ENCODE data around the gene PTK6.
A peak's percentile ranks its signal among the peaks of the same experiment; 100 is the strongest.

Gene PTK6

GRCh38 chr20:63553933-63554290 lies 16.7 kb upstream of the PTK6 start, which contains the start of gene FNDC11:
Gene FNDC11 (plus strand): TSS chr20:63554159. CDS start chr20:63555664, 1,505 bp downstream.
- H3K18ac ChIP-seq (ENCODE audit: low read length): peak within 1 kb of the TSS; percentile 99
- H4K91ac ChIP-seq (ENCODE audit: low read depth, low read length, poor library complexity): peak within 1 kb of the TSS; percentile 53
- no peaks in the 10 kb centered on the region for H3K9me3 ChIP-seq (replicated peaks in 1 of 2; ENCODE audit: control insufficient read depth in 2 of 2, insufficient read depth in 1 of 2, low read depth in 1 of 2, low read length in 2 of 2)
- H3K27ac ChIP-seq (replicated peaks; ENCODE audit: low read length): no peak within 1 kb of the TSS
- peak within 1 kb of the TSS; percentile 90 for H3K9ac ChIP-seq (ENCODE audit: low read depth, low read length, poor library complexity)
- H3K27me3 ChIP-seq (ENCODE audit: control insufficient read depth in 3 of 3, insufficient read depth in 3 of 3, low read depth in 1 of 3, low read length in 3 of 3): peaks cover 0 to 5% (median 0%) of the 10 kb centered on the region in 3 experiments
- peak; percentile 75 for DNase-seq (ENCODE audit: low spot score)
- H3K4me1 ChIP-seq (ENCODE audit: control insufficient read depth in 2 of 2, insufficient read depth in 1 of 2, low read depth in 1 of 2, low read length in 2 of 2): peaks cover 17 to 18% of the 10 kb centered on the region in 2 donors
- peak within 1 kb of the TSS; percentile 83 for H3K4me2 ChIP-seq (ENCODE audit: insufficient read depth, low read length, poor library complexity, severe bottlenecking)
- peak within 1 kb of the TSS; percentile 80 for H3K23ac ChIP-seq (ENCODE audit: low read depth, low read length, poor library complexity)
- H3K4ac ChIP-seq (ENCODE audit: low read length): peak within 1 kb of the TSS; percentile 23
- peak within 1 kb of the TSS; percentile 94 for H2BK120ac ChIP-seq (ENCODE audit: low read depth, low read length)
- peak within 1 kb of the TSS; percentile 50 to 77 for H3K4me3 ChIP-seq (ENCODE audit: low read length in 2 of 2)
- H2AK5ac ChIP-seq (ENCODE audit: low read depth, low read length): peak within 1 kb of the TSS; percentile 99
- H3K14ac ChIP-seq (ENCODE audit: low read length): peak within 1 kb of the TSS; percentile 94
- H3K36me3 ChIP-seq (replicated peaks in 1 of 2; ENCODE audit: control insufficient read depth in 2 of 2, insufficient read depth in 2 of 2, low read length in 2 of 2): no peaks in the 10 kb centered on the region
- peak within 1 kb of the TSS; percentile 90 for H2BK12ac ChIP-seq (ENCODE audit: low read length)
- H3K79me1 ChIP-seq (ENCODE audit: low read depth, low read length): peaks cover 2% of the 10 kb centered on the region
- no CpG with 5 or more reads among the region's 34 CpGs for WGBS, 2 donors (ENCODE audit: extremely low coverage in 2 of 2, insufficient read length in 2 of 2, insufficient replicate concordance in 1 of 2)
- H2BK15ac ChIP-seq (ENCODE audit: low read length): peak within 1 kb of the TSS; percentile 100
- peak within 1 kb of the TSS; percentile 99 for H2AFZ ChIP-seq (ENCODE audit: low read length)
- peak within 1 kb of the TSS; percentile 82 for H2BK5ac ChIP-seq (ENCODE audit: low read length)
- H4K8ac ChIP-seq (ENCODE audit: low read depth, low read length): peak within 1 kb of the TSS; percentile 17

- WGBS, 2 donors (ENCODE audit: extremely low coverage in 2 of 2, insufficient read length in 2 of 2, insufficient replicate concordance in 1 of 2): no CpG with 5 or more reads among the region's 37 CpGs
- H3K18ac ChIP-seq (ENCODE audit: low read length): peak overlapping the region; percentile 99
- H2AFZ ChIP-seq (ENCODE audit: low read length): peak overlapping the region; percentile 99
- peak; percentile 92 for DNase-seq (ENCODE audit: low spot score)
- peak overlapping the region; percentile 99 for H2AK5ac ChIP-seq (ENCODE audit: low read depth, low read length)
- no peaks in the 10 kb centered on the region for H3K36me3 ChIP-seq (replicated peaks in 1 of 2; ENCODE audit: control insufficient read depth in 2 of 2, insufficient read depth in 2 of 2, low read length in 2 of 2)
- peak overlapping the region; percentile 83 for H3K4me2 ChIP-seq (ENCODE audit: insufficient read depth, low read length, poor library complexity, severe bottlenecking)
- peaks cover 0 to 10% (median 0%) of the 10 kb centered on the region in 3 experiments for H3K27me3 ChIP-seq (ENCODE audit: control insufficient read depth in 3 of 3, insufficient read depth in 3 of 3, low read depth in 1 of 3, low read length in 3 of 3)
- no peak overlapping the region for H2BK120ac ChIP-seq (ENCODE audit: low read depth, low read length)
- H3K4me3 ChIP-seq (ENCODE audit: low read length in 2 of 2): peak overlapping the region; percentile 50 to 77
- peak overlapping the region; percentile 89 for H3K14ac ChIP-seq (ENCODE audit: low read length)
- H2BK15ac ChIP-seq (ENCODE audit: low read length): peak overlapping the region; percentile 100
- peaks cover 18 to 20% of the 10 kb centered on the region in 2 donors for H3K4me1 ChIP-seq (ENCODE audit: control insufficient read depth in 2 of 2, insufficient read depth in 1 of 2, low read depth in 1 of 2, low read length in 2 of 2)
- no peaks in the 10 kb centered on the region for H3K9me3 ChIP-seq (replicated peaks in 1 of 2; ENCODE audit: control insufficient read depth in 2 of 2, insufficient read depth in 1 of 2, low read depth in 1 of 2, low read length in 2 of 2)
- H3K9ac ChIP-seq (ENCODE audit: low read depth, low read length, poor library complexity): peak overlapping the region; percentile 44
- H4K91ac ChIP-seq (ENCODE audit: low read depth, low read length, poor library complexity): no peak overlapping the region
- no peak overlapping the region for H2BK12ac ChIP-seq (ENCODE audit: low read length)
- peak overlapping the region; percentile 76 for H2BK5ac ChIP-seq (ENCODE audit: low read length)
- H4K8ac ChIP-seq (ENCODE audit: low read depth, low read length): no peak overlapping the region
- H3K27ac ChIP-seq (replicated peaks; ENCODE audit: low read length): no peak overlapping the region
- H3K23ac ChIP-seq (ENCODE audit: low read depth, low read length, poor library complexity): peak overlapping the region; percentile 55
- no peak overlapping the region for H3K4ac ChIP-seq (ENCODE audit: low read length)
- peaks cover 2% of the 10 kb centered on the region for H3K79me1 ChIP-seq (ENCODE audit: low read depth, low read length)
These were observed 16.2 kb upstream of the PTK6 start for GRCh38 chr20:63553251-63553932.

GRCh38 chr20:63552481-63553249 lies 15.5 kb upstream of the PTK6 start:
- no peak overlapping the region for H3K4me3 ChIP-seq (ENCODE audit: low read length in 2 of 2)

GRCh38 chr20:63551068-63551467 lies 13.9 kb upstream of the PTK6 start:
- WGBS, 2 donors (ENCODE audit: extremely low coverage in 2 of 2, insufficient read length in 2 of 2, insufficient replicate concordance in 1 of 2): no CpG with 5 or more reads among the region's 9 CpGs

More at GRCh38 chr20:63552481-63553249, 15.5 kb upstream of the PTK6 start:
- Histone ChIP-seq H3K4me2 (ENCODE audit: insufficient read depth, low read length, poor library complexity, severe bottlenecking) (no peak overlapping the region), H3K4ac (ENCODE audit: low read length) (no peak overlapping the region), H4K91ac (ENCODE audit: low read depth, low read length, poor library complexity) (no peak overlapping the region), H2AK5ac (ENCODE audit: low read depth, low read length) (no peak overlapping the region), H3K14ac (ENCODE audit: low read length) (no peak overlapping the region), H3K4me1 (ENCODE audit: control insufficient read depth in 2 of 2, insufficient read depth in 1 of 2, low read depth in 1 of 2, low read length in 2 of 2) (peaks cover 18 to 20% of the 10 kb centered on the region in 2 donors), H3K36me3 (replicated peaks in 1 of 2; ENCODE audit: control insufficient read depth in 2 of 2, insufficient read depth in 2 of 2, low read length in 2 of 2) (no peaks in the 10 kb centered on the region), H3K18ac (ENCODE audit: low read length) (peak overlapping the region; percentile 2), H2BK12ac (ENCODE audit: low read length) (no peak overlapping the region), H2BK5ac (ENCODE audit: low read length) (peak overlapping the region; percentile 76), H3K9me3 (replicated peaks in 1 of 2; ENCODE audit: control insufficient read depth in 2 of 2, insufficient read depth in 1 of 2, low read depth in 1 of 2, low read length in 2 of 2) (no peaks in the 10 kb centered on the region), H4K8ac (ENCODE audit: low read depth, low read length) (no peak overlapping the region), H2AFZ (ENCODE audit: low read length) (peak overlapping the region; percentile 10), H3K27ac (replicated peaks; ENCODE audit: low read length) (no peak overlapping the region), H3K79me1 (ENCODE audit: low read depth, low read length) (peaks cover 2% of the 10 kb centered on the region), H2BK15ac (ENCODE audit: low read length) (peak overlapping the region; percentile 85), H2BK120ac (ENCODE audit: low read depth, low read length) (no peak overlapping the region), H3K27me3 (ENCODE audit: control insufficient read depth in 3 of 3, insufficient read depth in 3 of 3, low read depth in 1 of 3, low read length in 3 of 3) (peaks cover 0 to 17% (median 0%) of the 10 kb centered on the region in 3 experiments), H3K23ac (ENCODE audit: low read depth, low read length, poor library complexity) (no peak overlapping the region), H3K9ac (ENCODE audit: low read depth, low read length, poor library complexity) (no peak overlapping the region)
- WGBS, 2 donors (ENCODE audit: extremely low coverage in 2 of 2, insufficient read length in 2 of 2, insufficient replicate concordance in 1 of 2): no CpG with 5 or more reads among the region's 15 CpGs
- DNase-seq (ENCODE audit: low spot score): no peak

More at GRCh38 chr20:63551068-63551467, 13.9 kb upstream of the PTK6 start:
- Histone ChIP-seq H3K23ac (ENCODE audit: low read depth, low read length, poor library complexity) (no peak overlapping the region), H2BK12ac (ENCODE audit: low read length) (no peak overlapping the region), H3K4me3 (ENCODE audit: low read length in 2 of 2) (no peak overlapping the region), H2BK15ac (ENCODE audit: low read length) (no peak overlapping the region), H3K14ac (ENCODE audit: low read length) (no peak overlapping the region), H3K4me1 (ENCODE audit: control insufficient read depth in 2 of 2, insufficient read depth in 1 of 2, low read depth in 1 of 2, low read length in 2 of 2) (peaks cover 9 to 12% of the 10 kb centered on the region in 2 donors), H3K36me3 (replicated peaks in 1 of 2; ENCODE audit: control insufficient read depth in 2 of 2, insufficient read depth in 2 of 2, low read length in 2 of 2) (no peaks in the 10 kb centered on the region), H2BK5ac (ENCODE audit: low read length) (no peak overlapping the region), H3K9me3 (replicated peaks in 1 of 2; ENCODE audit: control insufficient read depth in 2 of 2, insufficient read depth in 1 of 2, low read depth in 1 of 2, low read length in 2 of 2) (no peaks in the 10 kb centered on the region), H2BK120ac (ENCODE audit: low read depth, low read length) (peak overlapping the region; percentile 93), H3K27ac (replicated peaks; ENCODE audit: low read length) (no peak overlapping the region), H3K79me1 (ENCODE audit: low read depth, low read length) (peaks cover 2% of the 10 kb centered on the region), H3K9ac (ENCODE audit: low read depth, low read length, poor library complexity) (peak overlapping the region; percentile 77), H3K4ac (ENCODE audit: low read length) (no peak overlapping the region), H3K4me2 (ENCODE audit: insufficient read depth, low read length, poor library complexity, severe bottlenecking) (no peak overlapping the region), H3K18ac (ENCODE audit: low read length) (no peak overlapping the region), H4K91ac (ENCODE audit: low read depth, low read length, poor library complexity) (no peak overlapping the region), H2AK5ac (ENCODE audit: low read depth, low read length) (no peak overlapping the region), H2AFZ (ENCODE audit: low read length) (peak overlapping the region; percentile 75), H4K8ac (ENCODE audit: low read depth, low read length) (no peak overlapping the region), H3K27me3 (ENCODE audit: control insufficient read depth in 3 of 3, insufficient read depth in 3 of 3, low read depth in 1 of 3, low read length in 3 of 3) (peaks cover 0 to 31% (median 1%) of the 10 kb centered on the region in 3 experiments)
- DNase-seq (ENCODE audit: low spot score): no peak

Data from neuronal stem cell (in vitro differentiated cells).